ENCODE data around the gene KLHDC8B.

KLHDC8B gene

GRCh38 chr3:49173116-49173791 lies 1.9 kb downstream of the KLHDC8B start:
- H3K4me3 ChIP-seq (replicated peaks; ENCODE audit: low read depth, low read length), result peak overlapping the region; percentile 86
- TF ChIP-seq CTCF (IDR thresholded peaks at IDR 0.05; ENCODE audit: low read length, missing control alignments), result no peak
- DNase-seq (ENCODE audit: low read depth), result peak; percentile 48

GRCh38 chr3:49173792-49174170 lies 2.4 kb downstream of the KLHDC8B start:
- H3K4me3 ChIP-seq (replicated peaks; ENCODE audit: low read depth, low read length), result peak overlapping the region; percentile 86
- DNase-seq (ENCODE audit: low read depth), result peak; percentile 39

GRCh38 chr3:49174397-49174985 lies 3.1 kb downstream of the KLHDC8B start:
- DNase-seq (ENCODE audit: low read depth), result no peak
- H3K4me3 ChIP-seq (replicated peaks; ENCODE audit: low read depth, low read length), result no peak overlapping the region
- no peak for TF ChIP-seq CTCF (IDR thresholded peaks at IDR 0.05; ENCODE audit: low read length, missing control alignments)

More at GRCh38 chr3:49173792-49174170, 2.4 kb downstream of the KLHDC8B start:
- TF ChIP-seq CTCF (IDR thresholded peaks at IDR 0.05; ENCODE audit: low read length, missing control alignments), result no peak

- no peak for TF ChIP-seq CTCF (IDR thresholded peaks at IDR 0.05; ENCODE audit: low read length, missing control alignments)
- H3K4me3 ChIP-seq (replicated peaks; ENCODE audit: low read depth, low read length), result no peak overlapping the region
- DNase-seq (ENCODE audit: low read depth), result no peak
Observed at GRCh38 chr3:49175530-49175929, 4.1 kb downstream of the KLHDC8B start.

GRCh38 chr3:49177073-49177472 lies 5.7 kb downstream of the KLHDC8B start:
- no peak overlapping the region for H3K4me3 ChIP-seq (replicated peaks; ENCODE audit: low read depth, low read length)
- no peak for DNase-seq (ENCODE audit: low read depth)
- no peak for TF ChIP-seq CTCF (IDR thresholded peaks at IDR 0.05; ENCODE audit: low read length, missing control alignments)

- DNase-seq (ENCODE audit: low read depth), result no peak
- no peak for TF ChIP-seq CTCF (IDR thresholded peaks at IDR 0.05; ENCODE audit: low read length, missing control alignments)
Observed at GRCh38 chr3:49180116-49180515, 8.7 kb downstream of the KLHDC8B start.

GRCh38 chr3:49181351-49181750 lies 10.0 kb downstream of the KLHDC8B start:
- no peak overlapping the region for H3K4me3 ChIP-seq (replicated peaks; ENCODE audit: low read depth, low read length)
- no peak for DNase-seq (ENCODE audit: low read depth)
- TF ChIP-seq CTCF (IDR thresholded peaks at IDR 0.05; ENCODE audit: low read length, missing control alignments), result no peak

More at GRCh38 chr3:49180116-49180515, 8.7 kb downstream of the KLHDC8B start:
- no peak overlapping the region for H3K4me3 ChIP-seq (replicated peaks; ENCODE audit: low read depth, low read length)
